HEK293 (cell line): ENCODE results near the gene NTN4.

ENCODE experiments used
- ATF2 ChIP-seq: fragments of 450-650 bp; formaldehyde crosslinking; IDR thresholded peaks from 2 replicates; pipeline ENCODE4 v1.5.1; 2016; ENCODE audit warnings: missing biosample characterization, missing genetic modification characterization, low read depth
- HOXC10 ChIP-seq: sonication (generic); formaldehyde crosslinking; IDR thresholded peaks from 2 replicates; pipeline ENCODE4 v1.8.1; 2023; ENCODE audit warnings: mild to moderate bottlenecking, missing genetic modification reagents
- HOXD13 ChIP-seq: sonication (generic); formaldehyde crosslinking; IDR thresholded peaks from 2 replicates; pipeline ENCODE4 v1.8.0; 2022; ENCODE audit warnings: missing genetic modification reagents, borderline replicate concordance
- KLF8 ChIP-seq: fragments of 450-650 bp; formaldehyde crosslinking; IDR thresholded peaks from 2 replicates; pipeline ENCODE4 v1.5.1; 2016; ENCODE audit warnings: missing biosample characterization, missing genetic modification characterization
- MYNN ChIP-seq: fragments of 450-650 bp; formaldehyde crosslinking; IDR thresholded peaks from 2 replicates; pipeline ENCODE4 v1.5.1; 2016; ENCODE audit warnings: missing biosample characterization, missing genetic modification characterization, borderline replicate concordance
- OSR2 ChIP-seq: fragments of 450-650 bp; formaldehyde crosslinking; IDR thresholded peaks from 2 replicates; pipeline ENCODE4 v1.5.1; 2016; ENCODE audit warnings: missing biosample characterization, missing genetic modification characterization
- OVOL3 ChIP-seq: fragments of 450-650 bp; formaldehyde crosslinking; IDR thresholded peaks from 2 replicates; pipeline ENCODE4 v1.5.1; 2016; ENCODE audit warnings: missing biosample characterization, missing genetic modification characterization
- REPIN1 ChIP-seq: fragments of 450-650 bp; formaldehyde crosslinking; IDR thresholded peaks from 2 replicates; pipeline ENCODE4 v1.5.1; 2017; ENCODE audit warnings: missing biosample characterization, missing genetic modification characterization, low read depth
- SCRT1 ChIP-seq: fragments of 450-650 bp; formaldehyde crosslinking; IDR thresholded peaks from 2 replicates; pipeline ENCODE4 v1.5.1; 2016; ENCODE audit warnings: missing biosample characterization, missing genetic modification characterization, borderline replicate concordance
- TCF7L2 ChIP-seq: IDR thresholded peaks from 2 replicates; pipeline ENCODE4 v1.6.1; 2011; ENCODE audit warnings: low read depth, mild to moderate bottlenecking, inconsistent platforms, low read length, moderate library complexity, borderline replicate concordance
- TSHZ1 ChIP-seq: fragments of 450-650 bp; formaldehyde crosslinking; IDR thresholded peaks from 2 replicates; pipeline ENCODE4 v1.5.1; 2016; ENCODE audit warnings: missing biosample characterization, missing genetic modification characterization, borderline replicate concordance
- ZBTB1 ChIP-seq: fragments of 450-650 bp; formaldehyde crosslinking; IDR thresholded peaks from 2 replicates; pipeline ENCODE4 v1.5.1; 2016; ENCODE audit warnings: missing biosample characterization, missing genetic modification characterization
- ZBTB20 ChIP-seq: fragments of 450-650 bp; formaldehyde crosslinking; IDR thresholded peaks from 2 replicates; pipeline ENCODE4 v1.5.1; 2016; ENCODE audit warnings: missing biosample characterization, missing genetic modification characterization
- ZBTB7A ChIP-seq: fragments of 450-650 bp; formaldehyde crosslinking; IDR thresholded peaks from 2 replicates; pipeline ENCODE4 v1.5.1; 2016; ENCODE audit warnings: low read depth, missing biosample characterization, missing genetic modification characterization
- ZEB2 ChIP-seq: fragments of 450-650 bp; formaldehyde crosslinking; IDR thresholded peaks from 2 replicates; pipeline ENCODE4 v1.5.1; 2016; ENCODE audit warnings: missing biosample characterization, missing genetic modification characterization
- ZNF133 ChIP-seq: fragments of 450-650 bp; formaldehyde crosslinking; IDR thresholded peaks from 2 replicates; pipeline ENCODE4 v1.5.1; 2016; ENCODE audit warnings: missing biosample characterization, missing genetic modification characterization
- ZNF138 ChIP-seq: fragments of 450-650 bp; formaldehyde crosslinking; IDR thresholded peaks from 2 replicates; pipeline ENCODE4 v1.5.1; 2016; ENCODE audit warnings: missing biosample characterization, missing genetic modification characterization, borderline replicate concordance
- ZNF140 ChIP-seq: fragments of 450-650 bp; formaldehyde crosslinking; IDR thresholded peaks from 2 replicates; pipeline ENCODE4 v1.5.1; 2016; ENCODE audit warnings: missing biosample characterization, missing genetic modification characterization
- ZNF202 ChIP-seq: fragments of 450-650 bp; formaldehyde crosslinking; IDR thresholded peaks from 2 replicates; pipeline ENCODE4 v1.5.1; 2016; ENCODE audit warnings: missing biosample characterization, missing genetic modification characterization, borderline replicate concordance
- ZNF239 ChIP-seq: fragments of 450-650 bp; formaldehyde crosslinking; IDR thresholded peaks from 2 replicates; pipeline ENCODE4 v1.5.1; 2016; ENCODE audit warnings: missing biosample characterization, missing genetic modification characterization
- ZNF26 ChIP-seq: fragments of 450-650 bp; formaldehyde crosslinking; IDR thresholded peaks from 2 replicates; pipeline ENCODE4 v1.5.1; 2016; ENCODE audit warnings: missing biosample characterization, missing genetic modification characterization
- ZNF266 ChIP-seq: fragments of 450-650 bp; formaldehyde crosslinking; IDR thresholded peaks from 2 replicates; pipeline ENCODE4 v1.5.1; 2016; ENCODE audit warnings: missing biosample characterization, missing genetic modification characterization, low read depth
- ZNF335 ChIP-seq: fragments of 450-650 bp; formaldehyde crosslinking; conservative IDR thresholded peaks from 2 replicates; pipeline ENCODE4 v1.5.1; 2016; ENCODE audit warnings: missing biosample characterization, missing genetic modification characterization
- ZNF404 ChIP-seq: fragments of 450-650 bp; formaldehyde crosslinking; IDR thresholded peaks from 2 replicates; pipeline ENCODE4 v1.5.1; 2017; ENCODE audit warnings: missing biosample characterization, missing genetic modification characterization
- ZNF423 ChIP-seq: fragments of 450-650 bp; formaldehyde crosslinking; IDR thresholded peaks from 2 replicates; pipeline ENCODE4 v1.5.1; 2016; ENCODE audit warnings: missing biosample characterization, missing genetic modification characterization
- ZNF513 ChIP-seq: fragments of 450-650 bp; IDR thresholded peaks from 2 replicates; pipeline ENCODE4 v1.5.1; 2018; ENCODE audit warnings: missing biosample characterization, missing genetic modification characterization
- ZNF521 ChIP-seq: fragments of 450-650 bp; formaldehyde crosslinking; IDR thresholded peaks from 2 replicates; pipeline ENCODE4 v1.5.1; 2017; ENCODE audit warnings: missing biosample characterization, mild to moderate bottlenecking, missing genetic modification characterization
- ZNF561 ChIP-seq: fragments of 450-650 bp; IDR thresholded peaks from 2 replicates; pipeline ENCODE4 v1.5.1; 2018; ENCODE audit warnings: missing biosample characterization, missing genetic modification characterization, borderline replicate concordance
- ZNF571 ChIP-seq: fragments of 450-650 bp; formaldehyde crosslinking; IDR thresholded peaks from 2 replicates; pipeline ENCODE4 v1.5.0; 2017; ENCODE audit warnings: missing biosample characterization, missing genetic modification characterization
- ZNF670 ChIP-seq: fragments of 450-650 bp; formaldehyde crosslinking; IDR thresholded peaks from 2 replicates; pipeline ENCODE4 v1.5.1; 2016; ENCODE audit warnings: missing biosample characterization, missing genetic modification characterization, low read depth
- ZNF677 ChIP-seq: fragments of 450-650 bp; IDR thresholded peaks from 2 replicates; pipeline ENCODE4 v1.5.0; 2018; ENCODE audit warnings: missing biosample characterization, mild to moderate bottlenecking, missing genetic modification characterization, moderate library complexity
- ZNF785 ChIP-seq: fragments of 450-650 bp; formaldehyde crosslinking; IDR thresholded peaks from 2 replicates; pipeline ENCODE4 v1.5.1; 2016; ENCODE audit warnings: missing biosample characterization, missing genetic modification characterization
- ZNF830 ChIP-seq: fragments of 450-650 bp; IDR thresholded peaks from 2 replicates; pipeline ENCODE4 v1.5.0; 2018; ENCODE audit warnings: missing biosample characterization, missing genetic modification characterization, low read depth, mild to moderate bottlenecking, moderate library complexity
- ZSCAN23 ChIP-seq: fragments of 450-650 bp; formaldehyde crosslinking; IDR thresholded peaks from 2 replicates; pipeline ENCODE4 v1.5.1; 2016; ENCODE audit warnings: missing biosample characterization, missing genetic modification characterization

Gene NTN4

GRCh38 chr12:95733141-95733825 lies 57.3 kb downstream of the NTN4 start (continued):
- TF ChIP-seq ATF2 (tag by site-specific recombination) (no peak), ZNF202 (tag by site-specific recombination) (no peak), ZNF133 (tag by site-specific recombination) (no peak), ZNF26 (tag by site-specific recombination) (no peak), ZNF561 (tag by site-specific recombination) (peak; percentile 46; the same call in 1 of the 2 replicates), ZNF266 (tag by site-specific recombination) (no peak), MYNN (tag by site-specific recombination) (0 out of 2 replicates have a peak, but pooled peaks have one; percentile 20), ZBTB20 (tag by site-specific recombination) (0 out of 2 replicates have a peak, but pooled peaks have one; percentile 34), ZBTB7A (tag by site-specific recombination) (no peak), ZNF513 (tag by site-specific recombination) (0 out of 2 replicates have a peak, but pooled peaks have one; percentile 17), ZNF670 (tag by site-specific recombination) (no peak), HOXC10 (CRISPR knock-in tag) (no peak), ZNF404 (tag by site-specific recombination) (no peak), OVOL3 (no peak), ZBTB1 (no peak), KLF8 (tag by site-specific recombination) (no peak; the same call in 1 of the 2 replicates), SCRT1 (tag by site-specific recombination) (no peak), OSR2 (tag by site-specific recombination) (peak; percentile 92), ZNF140 (tag by site-specific recombination) (no peak), ZEB2 (tag by site-specific recombination) (peak; percentile 84), ZNF830 (tag by site-specific recombination) (no peak), ZNF571 (tag by site-specific recombination) (no peak), ZNF521 (tag by site-specific recombination) (no peak), TCF7L2 (peak; percentile 69; the same call in 1 of the 2 replicates), TSHZ1 (tag by site-specific recombination) (0 out of 2 replicates have a peak, but pooled peaks have one; percentile 53), ZSCAN23 (no peak), ZNF785 (tag by site-specific recombination) (no peak), ZNF239 (tag by site-specific recombination) (no peak), REPIN1 (tag by site-specific recombination) (no peak), ZNF677 (tag by site-specific recombination) (no peak), ZNF335 (tag by site-specific recombination) (no peak), ZNF138 (no peak), HOXD13 (peak; percentile 94), ZNF423 (tag by site-specific recombination) (no peak)
